NOMO-1 (cell line): Measurements from ENCODE around the gene KCNQ5.
"Not testable (repeated sequence)": the region's sequence is repeated elsewhere in the genome, so short reads cannot be mapped to it uniquely, and the experiment has no call there.

Experiments
- DNase-seq, 2 experiments: peaks; one replicate each; lab custom pipeline; 2025; ENCODE audit not compliant: unreplicated experiment in 2 of 2; lab: John Stamatoyannopoulos, UW

KCNQ5 gene

GRCh38 chr6:72978808-72979207, 356.9 kb downstream of the KCNQ5 start:
- DNase-seq, result not testable (repeated sequence)

- DNase-seq, result not testable (repeated sequence)
Observed at GRCh38 chr6:72984189-72984831, 362.4 kb downstream of the KCNQ5 start.

- DNase-seq, result peak; percentile 44 to 58
Observed at GRCh38 chr6:72984981-72985665, 363.3 kb downstream of the KCNQ5 start.

- DNase-seq, result peak; percentile 86 to 94
Observed at GRCh38 chr6:72987301-72987700, 365.4 kb downstream of the KCNQ5 start.

GRCh38 chr6:72999995-73000394, 378.1 kb downstream of the KCNQ5 start:
- no peak for DNase-seq

GRCh38 chr6:73000460-73000859, 378.6 kb downstream of the KCNQ5 start:
- no peak for DNase-seq

GRCh38 chr6:73002588-73002987, 380.7 kb downstream of the KCNQ5 start:
- DNase-seq, result no peak

- no peak for DNase-seq
Observed at GRCh38 chr6:73003302-73003701, 381.4 kb downstream of the KCNQ5 start.

- no peak for DNase-seq
Observed at GRCh38 chr6:73004231-73004630, 382.4 kb downstream of the KCNQ5 start.

GRCh38 chr6:73004861-73005260, 383.0 kb downstream of the KCNQ5 start:
- no peak for DNase-seq

- DNase-seq, result no peak
Observed at GRCh38 chr6:73006146-73006545, 384.3 kb downstream of the KCNQ5 start.

GRCh38 chr6:73011945-73012344, 390.1 kb downstream of the KCNQ5 start:
- no peak for DNase-seq

GRCh38 chr6:73017476-73017875, 395.6 kb downstream of the KCNQ5 start:
- no peak for DNase-seq

GRCh38 chr6:73024598-73024997, 402.7 kb downstream of the KCNQ5 start:
- DNase-seq, result no peak

GRCh38 chr6:73027691-73028090, 405.8 kb downstream of the KCNQ5 start:
- DNase-seq, result no peak

GRCh38 chr6:73028124-73028766, 406.4 kb downstream of the KCNQ5 start:
- peak; percentile 15 to 19 for DNase-seq

GRCh38 chr6:73028893-73029450, 407.1 kb downstream of the KCNQ5 start:
- no peak for DNase-seq

- no peak for DNase-seq
Observed at GRCh38 chr6:73030257-73030656, 408.4 kb downstream of the KCNQ5 start.

GRCh38 chr6:73030791-73031782, 409.2 kb downstream of the KCNQ5 start:
- peak in 1 of 2 experiments; percentile 35 for DNase-seq

- DNase-seq, result peak; percentile 11 to 30
Observed at GRCh38 chr6:73032586-73032985, 410.7 kb downstream of the KCNQ5 start.
